Inflammatory macrophage treated with lipopolysaccharide for 1 hour (primary cell): ENCODE data around the gene CLEC11A.
"Not testable (repeated sequence)": the region's sequence is repeated elsewhere in the genome, so short reads cannot be mapped to it uniquely, and the experiment has no call there.

Experiments
- DNase-seq, 2 donors: peaks; one replicate each; pipeline ENCODE4 v3.0.0-alpha.2; 2020 to 2022

Gene CLEC11A

DNA sequence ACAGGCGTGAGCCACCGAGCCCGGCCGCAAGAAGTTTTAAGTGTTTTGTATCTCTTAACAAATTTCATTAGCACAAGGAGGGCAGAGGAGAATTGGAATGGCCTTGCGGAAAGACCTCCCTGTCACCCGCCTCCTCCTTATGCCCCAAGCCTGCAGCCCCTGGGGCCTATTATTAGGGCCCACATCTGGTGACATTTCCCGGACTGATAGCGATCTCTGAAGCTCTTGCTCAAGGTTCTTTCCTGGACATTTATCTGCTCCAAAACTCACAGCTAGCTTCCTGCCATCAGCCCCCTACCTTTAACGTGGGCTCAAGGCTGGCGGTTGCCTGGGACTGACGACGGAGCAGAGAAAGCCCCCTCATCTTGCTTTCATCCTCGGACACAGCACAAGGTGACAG lies 40.4 kb downstream of the CLEC11A start:
- DNase-seq: not testable (repeated sequence)

DNA sequence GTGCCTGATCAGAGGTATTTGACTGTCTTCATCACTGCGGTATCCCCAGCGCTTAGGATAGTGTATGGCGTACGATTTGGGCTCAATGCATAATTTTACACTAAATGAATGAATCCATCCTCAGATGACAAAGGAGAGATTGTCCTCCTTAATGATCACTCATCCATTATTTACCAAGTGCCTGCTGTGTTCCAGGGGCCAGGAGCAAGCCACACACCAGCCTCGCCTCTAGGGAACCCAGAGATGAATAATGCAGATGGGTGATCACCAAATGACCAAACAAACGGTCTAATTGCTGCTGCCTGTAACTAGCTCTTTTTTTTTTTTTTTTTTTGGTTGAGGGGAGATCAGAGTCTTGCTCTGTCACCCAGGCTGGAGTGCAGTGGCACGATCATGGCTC lies 41.2 kb downstream of the CLEC11A start:
- DNase-seq: no peak

DNA sequence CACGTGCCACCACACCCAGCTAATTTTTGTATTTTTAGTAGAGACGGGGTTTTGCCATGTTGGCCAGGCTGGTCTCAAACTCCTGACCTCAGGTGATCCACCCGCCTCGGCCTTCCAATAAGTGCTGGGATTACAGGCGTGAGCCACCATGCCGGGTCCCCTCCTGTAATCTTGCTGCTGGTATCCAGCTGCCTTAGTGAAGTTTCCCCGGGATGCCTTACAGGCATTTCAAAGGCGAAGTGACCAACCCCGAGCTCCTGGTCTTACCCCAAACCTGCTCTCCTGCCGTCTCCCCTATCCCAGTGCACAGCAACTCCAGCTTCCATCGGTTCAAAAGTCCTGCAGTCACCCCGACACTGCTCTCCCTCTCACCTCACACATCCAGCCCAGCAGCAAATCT lies 43.6 kb downstream of the CLEC11A start:
- not testable (repeated sequence) for DNase-seq

DNA sequence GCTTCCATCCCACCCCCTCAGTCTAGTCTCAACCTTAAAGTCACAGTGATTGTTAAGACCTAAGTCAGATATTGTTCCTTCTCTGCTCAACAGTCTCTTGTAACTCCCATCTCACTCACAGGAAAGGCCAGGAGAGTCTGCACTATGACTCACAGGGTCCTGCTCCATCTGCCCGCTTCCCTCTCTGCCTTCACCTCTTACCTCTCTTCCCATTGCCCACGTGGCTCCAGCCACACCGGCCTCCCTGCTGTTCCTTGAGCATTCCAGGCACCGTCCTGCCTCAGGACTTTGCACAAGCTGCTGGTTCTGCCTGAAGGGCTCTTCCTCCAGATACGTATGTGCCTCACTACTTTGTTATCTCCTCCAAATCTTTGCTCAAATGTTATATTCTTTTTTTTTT lies 44.1 kb downstream of the CLEC11A start:
- DNase-seq: not testable (repeated sequence)

DNA sequence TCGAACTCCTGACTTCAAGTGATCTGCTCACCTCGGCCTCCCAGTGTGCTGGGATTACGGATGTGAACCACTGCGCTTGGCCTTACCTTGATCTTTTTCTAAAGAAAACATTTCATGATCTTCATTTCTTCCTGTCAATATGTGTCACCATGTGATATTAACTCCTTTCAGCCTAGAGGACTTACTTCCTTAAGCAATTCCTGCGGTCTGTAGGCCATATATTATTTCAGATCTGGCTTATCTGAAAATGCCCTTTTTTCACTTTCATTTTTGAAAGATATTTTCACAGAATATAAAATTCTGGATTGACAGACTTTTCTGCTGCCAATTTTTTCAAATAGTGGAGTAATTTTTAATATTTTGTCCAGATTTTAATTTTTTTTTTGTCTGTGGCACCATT lies 45.1 kb downstream of the CLEC11A start:
- DNase-seq: no peak

DNA sequence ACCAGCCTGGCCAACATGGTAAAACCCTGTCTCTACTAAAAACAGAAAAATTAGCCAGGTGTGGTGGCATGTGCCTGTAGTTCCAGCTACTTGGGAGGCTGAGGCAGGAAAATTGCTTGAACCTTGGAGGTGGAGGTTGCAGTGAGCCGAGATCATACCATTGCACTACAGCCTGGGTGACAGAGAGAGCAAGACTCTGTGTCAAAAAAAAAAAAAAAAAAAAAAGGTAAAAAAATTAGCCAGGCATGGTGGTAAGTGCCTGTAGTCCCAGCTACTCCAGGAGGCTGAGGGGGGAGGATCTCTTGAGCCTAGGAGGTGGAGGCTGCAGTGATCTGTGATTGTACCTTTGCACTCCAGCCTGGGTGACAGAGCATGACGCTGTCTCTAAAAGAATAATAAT lies 47.0 kb downstream of the CLEC11A start, which contains the start of gene GPR32:
Gene GPR32, plus strand, starts transcription at position 301 of the 400 bp plus-strand sequence. CDS start 137 bp downstream, outside the sequence.
- DNase-seq: not testable (repeated sequence)

DNA sequence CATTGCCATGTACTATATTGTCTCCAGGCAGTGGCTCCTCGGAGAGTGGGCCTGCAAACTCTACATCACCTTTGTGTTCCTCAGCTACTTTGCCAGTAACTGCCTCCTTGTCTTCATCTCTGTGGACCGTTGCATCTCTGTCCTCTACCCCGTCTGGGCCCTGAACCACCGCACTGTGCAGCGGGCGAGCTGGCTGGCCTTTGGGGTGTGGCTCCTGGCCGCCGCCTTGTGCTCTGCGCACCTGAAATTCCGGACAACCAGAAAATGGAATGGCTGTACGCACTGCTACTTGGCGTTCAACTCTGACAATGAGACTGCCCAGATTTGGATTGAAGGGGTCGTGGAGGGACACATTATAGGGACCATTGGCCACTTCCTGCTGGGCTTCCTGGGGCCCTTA lies 47.7 kb downstream of the CLEC11A start:
- DNase-seq: no peak

DNA sequence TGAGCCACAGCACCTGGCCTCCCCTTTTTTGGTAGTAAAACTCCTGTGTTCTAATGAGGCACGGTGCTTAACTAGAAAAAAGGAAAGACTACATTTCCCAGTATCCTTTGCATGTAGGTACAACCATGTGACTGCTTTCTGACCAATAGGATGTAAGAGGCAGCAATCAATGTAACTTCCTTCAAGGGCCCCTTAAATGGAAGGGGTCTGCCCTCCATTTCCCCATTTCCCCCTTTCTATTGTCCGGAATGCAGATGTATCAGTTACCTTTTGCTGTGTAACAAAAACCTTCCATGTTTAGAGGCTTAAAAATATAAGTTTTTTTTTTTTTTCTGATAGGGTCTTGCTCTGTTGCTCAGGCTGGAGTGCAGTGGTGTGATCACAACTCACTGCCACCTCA lies 49.3 kb downstream of the CLEC11A start:
- no peak for DNase-seq

DNA sequence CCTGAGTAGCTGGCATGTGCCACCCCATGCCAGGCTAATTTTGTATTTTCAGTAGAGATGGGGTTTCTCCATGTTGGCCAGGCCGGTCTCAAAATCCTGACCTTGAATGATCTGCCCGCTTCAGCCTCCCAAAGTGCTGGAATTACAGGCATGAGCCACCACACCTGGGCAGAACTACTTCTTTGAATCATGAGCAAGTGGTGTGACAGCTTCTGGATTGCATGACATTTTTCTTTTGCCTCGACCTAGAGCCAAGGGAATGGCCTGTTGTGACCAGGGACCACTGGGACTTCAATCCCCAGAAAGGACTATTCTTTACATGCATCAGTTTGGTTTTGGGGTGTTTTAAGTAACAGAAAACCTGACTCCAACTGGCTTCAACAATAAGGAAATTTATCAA lies 49.7 kb downstream of the CLEC11A start:
- not testable (repeated sequence) for DNase-seq

DNA sequence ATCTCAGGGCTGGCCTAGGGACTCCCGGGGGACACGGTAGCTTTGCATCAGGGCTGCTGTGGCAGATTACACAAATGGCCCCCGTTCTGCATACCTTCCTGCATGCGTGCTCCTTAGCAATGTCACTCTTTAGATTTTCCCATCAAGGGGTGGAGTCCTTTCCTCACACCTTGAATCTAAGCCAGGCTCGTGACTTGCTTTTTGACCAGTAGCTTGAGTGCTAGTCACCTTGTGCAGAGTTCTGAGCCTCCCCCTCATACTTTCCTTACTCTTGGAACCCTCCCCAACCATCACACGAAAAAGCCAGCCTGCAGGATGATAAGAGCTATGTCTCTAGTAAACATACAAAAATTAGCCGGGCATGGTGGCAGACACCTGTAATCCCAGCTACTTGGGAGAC lies 50.3 kb downstream of the CLEC11A start:
- DNase-seq: not testable (repeated sequence)
